IPS DF 6.9 (cell line): ENCODE data around the gene CACNA1I.

ENCODE experiments used
- DNase-seq: peaks from one replicate; pipeline ENCODE4 v3.0.0-alpha.2; 2013; ENCODE audit warnings: low read depth, low spot score
- H3K27ac ChIP-seq: one replicate; pipeline ENCODE4 v1.5.1; 2013; ENCODE audit warnings: low read length, control low read depth
- H3K27me3 ChIP-seq: 2 replicates; pipeline ENCODE4 v1.6.1; 2013; ENCODE audit warnings: mild to moderate bottlenecking, low read length; ENCODE audit not compliant: control insufficient read depth, insufficient read depth
- H3K36me3 ChIP-seq: 2 replicates; pipeline ENCODE4 v1.6.1; 2013; ENCODE audit warnings: low read length; ENCODE audit not compliant: control insufficient read depth, insufficient read depth
- H3K4me1 ChIP-seq: 2 replicates; pipeline ENCODE4 v1.6.1; 2013; ENCODE audit warnings: low read length; ENCODE audit not compliant: control insufficient read depth, insufficient read depth
- H3K4me3 ChIP-seq: 2 replicates; pipeline ENCODE4 v1.5.1; 2013; ENCODE audit warnings: mild to moderate bottlenecking, low read length
- H3K9me3 ChIP-seq: 2 replicates; pipeline ENCODE4 v1.6.1; 2013; ENCODE audit warnings: low read length, inconsistent platforms; ENCODE audit not compliant: control insufficient read depth, insufficient read depth
- WGBS: extraction: QIAGEN DNeasy Blood & Tissue Kit; methylation state at CpG from one replicate; pipeline ENCODE4 v1.1.7; 2013; ENCODE audit warnings: mixed read lengths, missing lambda C conversion rate; ENCODE audit not compliant: insufficient read length, insufficient coverage; 5-methylcytosine and 5-hydroxymethylcytosine counted together

Gene CACNA1I

GRCh38 chr22:39597236-39597869, 26.8 kb downstream of the CACNA1I start:
- Histone ChIP-seq H3K4me1 (peaks cover 1% of the 10 kb centered on the region; the same call in 1 of the 2 replicates), H3K27ac (no peak overlapping the region), H3K36me3 (no peaks in the 10 kb centered on the region), H3K4me3 (no peak overlapping the region), H3K27me3 (no peaks in the 10 kb centered on the region), H3K9me3 (no peaks in the 10 kb centered on the region)
- DNase-seq: no peak
- no CpG with 5 or more reads among the region's 8 CpGs for WGBS

- Histone ChIP-seq H3K9me3 (no peaks in the 10 kb centered on the region), H3K36me3 (no peaks in the 10 kb centered on the region), H3K27me3 (no peaks in the 10 kb centered on the region), H3K27ac (no peak overlapping the region), H3K4me3 (peak overlapping the region; percentile 5; the same call in 1 of the 2 replicates), H3K4me1 (peaks cover 1% of the 10 kb centered on the region; the same call in 1 of the 2 replicates)
- no CpG with 5 or more reads among the region's 36 CpGs for WGBS
- peak; percentile 64 for DNase-seq
These were observed 27.7 kb downstream of the CACNA1I start for GRCh38 chr22:39598017-39598965.

- H3K4me3 ChIP-seq: no peak overlapping the region
- H3K36me3 ChIP-seq: no peaks in the 10 kb centered on the region
- peaks cover 1% of the 10 kb centered on the region; the same call in 1 of the 2 replicates for H3K4me1 ChIP-seq
- H3K27me3 ChIP-seq: no peaks in the 10 kb centered on the region
- WGBS: no CpG with 5 or more reads among the region's 18 CpGs
- no peaks in the 10 kb centered on the region for H3K9me3 ChIP-seq
- no peak overlapping the region for H3K27ac ChIP-seq
- no peak for DNase-seq
These were observed 30.1 kb downstream of the CACNA1I start for GRCh38 chr22:39600491-39601179.

GRCh38 chr22:39601180-39601535, 30.6 kb downstream of the CACNA1I start:
- Histone ChIP-seq H3K9me3 (no peaks in the 10 kb centered on the region), H3K27ac (no peak overlapping the region), H3K4me3 (no peak overlapping the region), H3K36me3 (no peaks in the 10 kb centered on the region), H3K27me3 (no peaks in the 10 kb centered on the region), H3K4me1 (peaks cover 1% of the 10 kb centered on the region; the same call in 1 of the 2 replicates)
- no CpG with 5 or more reads among the region's 9 CpGs for WGBS
- DNase-seq: no peak

- Histone ChIP-seq H3K27me3 (no peaks in the 10 kb centered on the region), H3K4me1 (peaks cover 6% of the 10 kb centered on the region), H3K4me3 (no peak overlapping the region), H3K9me3 (no peaks in the 10 kb centered on the region), H3K36me3 (no peaks in the 10 kb centered on the region), H3K27ac (no peak overlapping the region)
- no peak for DNase-seq
- WGBS: no CpG with 5 or more reads among the region's 3 CpGs
These were observed 32.8 kb downstream of the CACNA1I start for GRCh38 chr22:39603345-39603744.

- no peaks in the 10 kb centered on the region for H3K9me3 ChIP-seq
- no CpG with 5 or more reads among the region's 8 CpGs for WGBS
- no peaks in the 10 kb centered on the region for H3K36me3 ChIP-seq
- no peaks in the 10 kb centered on the region for H3K27me3 ChIP-seq
- H3K4me3 ChIP-seq: no peak overlapping the region
- H3K27ac ChIP-seq: no peak overlapping the region
- peaks cover 7% of the 10 kb centered on the region for H3K4me1 ChIP-seq
- DNase-seq: no peak
These were observed 39.7 kb downstream of the CACNA1I start for GRCh38 chr22:39610246-39610645.

GRCh38 chr22:39610766-39611165, 40.2 kb downstream of the CACNA1I start:
- Histone ChIP-seq H3K27me3 (no peaks in the 10 kb centered on the region), H3K36me3 (no peaks in the 10 kb centered on the region), H3K4me1 (peaks cover 7% of the 10 kb centered on the region), H3K27ac (no peak overlapping the region), H3K9me3 (no peaks in the 10 kb centered on the region), H3K4me3 (no peak overlapping the region)
- no CpG with 5 or more reads among the region's 7 CpGs for WGBS
- DNase-seq: no peak

GRCh38 chr22:39611360-39611759, 40.8 kb downstream of the CACNA1I start:
- no peaks in the 10 kb centered on the region for H3K36me3 ChIP-seq
- no peaks in the 10 kb centered on the region for H3K27me3 ChIP-seq
- H3K4me1 ChIP-seq: peaks cover 7% of the 10 kb centered on the region
- H3K9me3 ChIP-seq: no peaks in the 10 kb centered on the region
- no peak for DNase-seq
- H3K4me3 ChIP-seq: no peak overlapping the region
- H3K27ac ChIP-seq: no peak overlapping the region
- WGBS: no CpG with 5 or more reads among the region's 4 CpGs

- Histone ChIP-seq H3K27me3 (no peaks in the 10 kb centered on the region), H3K27ac (no peak overlapping the region), H3K9me3 (no peaks in the 10 kb centered on the region), H3K36me3 (no peaks in the 10 kb centered on the region), H3K4me1 (peaks cover 3% of the 10 kb centered on the region; the same call in 1 of the 2 replicates), H3K4me3 (no peak overlapping the region)
- WGBS: no CpG with 5 or more reads among the region's 7 CpGs
- DNase-seq: no peak
These were observed 42.4 kb downstream of the CACNA1I start for GRCh38 chr22:39612811-39613548.

- Histone ChIP-seq H3K4me1 (peaks cover 5% of the 10 kb centered on the region), H3K9me3 (no peaks in the 10 kb centered on the region), H3K27ac (no peak overlapping the region), H3K4me3 (no peak overlapping the region), H3K27me3 (no peaks in the 10 kb centered on the region), H3K36me3 (no peaks in the 10 kb centered on the region)
- DNase-seq: no peak
- no CpG with 5 or more reads among the region's 10 CpGs for WGBS
These were observed 43.0 kb downstream of the CACNA1I start for GRCh38 chr22:39613549-39613921.
